Loucy (cell line): ENCODE data around the gene SEL1L.

Experiments
- EZH2phosphoT487 ChIP-seq: fragments of 200-600 bp; IDR thresholded peaks from 2 replicates; pipeline ENCODE4 v1.6.1; 2018; ENCODE audit warnings: antibody characterized with exemption, mild to moderate bottlenecking, moderate library complexity, borderline replicate concordance
- TF ChIP-seq, protein P1 (sequence below): fragments of 200-600 bp; sonication (generic); conservative IDR thresholded peaks from 2 replicates; pipeline ENCODE4 v1.5.1; 2014; ENCODE audit warnings: mild to moderate bottlenecking, antibody characterized with exemption, low read length

- no peak for TF ChIP-seq EZH2phosphoT487
- TF ChIP-seq, protein P1, sequence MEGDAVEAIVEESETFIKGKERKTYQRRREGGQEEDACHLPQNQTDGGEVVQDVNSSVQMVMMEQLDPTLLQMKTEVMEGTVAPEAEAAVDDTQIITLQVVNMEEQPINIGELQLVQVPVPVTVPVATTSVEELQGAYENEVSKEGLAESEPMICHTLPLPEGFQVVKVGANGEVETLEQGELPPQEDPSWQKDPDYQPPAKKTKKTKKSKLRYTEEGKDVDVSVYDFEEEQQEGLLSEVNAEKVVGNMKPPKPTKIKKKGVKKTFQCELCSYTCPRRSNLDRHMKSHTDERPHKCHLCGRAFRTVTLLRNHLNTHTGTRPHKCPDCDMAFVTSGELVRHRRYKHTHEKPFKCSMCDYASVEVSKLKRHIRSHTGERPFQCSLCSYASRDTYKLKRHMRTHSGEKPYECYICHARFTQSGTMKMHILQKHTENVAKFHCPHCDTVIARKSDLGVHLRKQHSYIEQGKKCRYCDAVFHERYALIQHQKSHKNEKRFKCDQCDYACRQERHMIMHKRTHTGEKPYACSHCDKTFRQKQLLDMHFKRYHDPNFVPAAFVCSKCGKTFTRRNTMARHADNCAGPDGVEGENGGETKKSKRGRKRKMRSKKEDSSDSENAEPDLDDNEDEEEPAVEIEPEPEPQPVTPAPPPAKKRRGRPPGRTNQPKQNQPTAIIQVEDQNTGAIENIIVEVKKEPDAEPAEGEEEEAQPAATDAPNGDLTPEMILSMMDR, result no peak
Measured at GRCh38 chr14:81441626-81442134, 92.0 kb downstream of the SEL1L start.
